Stimulated activated CD8-positive, alpha-beta memory T cell treated with anti-CD3 and anti-CD28 coated beads, Interleukin-7, amount 100 ng/mL, for 48 hours (primary cell): Measurements from ENCODE around the gene PAK2.
A peak's percentile ranks its signal among the peaks of the same experiment; 100 is the strongest.
"Not testable (repeated sequence)": the region's sequence is repeated elsewhere in the genome, so short reads cannot be mapped to it uniquely, and the experiment has no call there.

Experiments
- DNase-seq, 2 donors: peaks; one replicate each; pipeline ENCODE4 v3.0.0-alpha.2; 2020; ENCODE audit warnings: low read depth in 1 of 2; ENCODE audit errors: extremely low read depth in 1 of 2

The PAK2 gene

GRCh38 chr3:196842567-196843434 lies 103.1 kb downstream of the PAK2 start:
- DNase-seq: no peak

DNA sequence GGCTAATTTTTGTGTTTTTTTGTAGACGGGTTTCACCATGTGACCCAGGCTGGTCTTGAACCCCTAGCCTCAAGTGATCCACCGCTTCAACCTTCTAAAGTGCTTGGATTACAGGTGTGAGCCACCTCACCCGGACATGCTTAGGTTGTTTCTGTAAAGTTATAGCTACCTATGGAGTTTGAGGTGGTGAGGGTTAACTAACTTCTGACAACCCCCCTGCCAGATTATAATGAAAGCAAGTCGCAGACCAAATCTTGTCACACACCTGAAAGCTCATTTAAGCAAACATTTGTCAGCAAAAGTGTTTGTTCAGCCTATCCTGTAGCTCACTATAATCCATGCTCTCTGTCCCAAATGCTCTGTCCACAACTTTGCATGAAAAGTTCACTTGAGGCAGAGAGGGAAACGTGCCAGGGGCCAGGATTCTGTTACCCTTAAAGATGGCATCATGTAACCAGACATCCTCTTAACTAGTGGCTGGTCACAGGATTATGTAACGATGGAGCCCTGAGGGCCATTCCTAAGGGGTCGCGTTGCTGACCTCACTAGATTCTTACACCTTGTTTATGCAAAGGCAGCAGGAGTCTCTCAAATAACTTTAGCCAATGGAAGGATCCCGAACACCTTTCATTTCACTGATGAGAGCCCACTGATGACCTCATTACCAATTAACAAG lies 103.9 kb downstream of the PAK2 start:
- DNase-seq: no peak

- not testable (repeated sequence) for DNase-seq
Measured at GRCh38 chr3:196844235-196845219, 104.9 kb downstream of the PAK2 start.

DNA sequence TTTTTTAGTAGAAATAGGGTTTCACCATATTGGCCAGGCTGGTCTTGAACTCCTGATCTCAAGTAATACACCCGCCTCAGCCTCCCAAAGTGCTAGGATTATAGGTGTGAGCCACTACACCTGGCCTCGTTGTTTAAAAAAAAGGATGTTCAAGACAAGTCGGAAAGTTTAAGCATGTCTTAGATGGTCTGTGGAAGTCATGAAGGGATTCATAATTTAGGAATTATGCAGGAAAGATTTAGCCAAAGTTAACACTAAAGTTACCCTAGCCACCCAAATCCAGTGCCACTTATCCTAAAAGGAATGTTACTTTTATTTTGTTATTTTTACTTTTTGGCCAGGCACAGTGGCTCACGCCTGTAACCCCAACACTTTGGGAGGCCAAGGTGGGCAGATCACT lies 108.7 kb downstream of the PAK2 start:
- not testable (repeated sequence) for DNase-seq

GRCh38 chr3:196849180-196849741 lies 109.6 kb downstream of the PAK2 start:
- DNase-seq: no peak

DNA sequence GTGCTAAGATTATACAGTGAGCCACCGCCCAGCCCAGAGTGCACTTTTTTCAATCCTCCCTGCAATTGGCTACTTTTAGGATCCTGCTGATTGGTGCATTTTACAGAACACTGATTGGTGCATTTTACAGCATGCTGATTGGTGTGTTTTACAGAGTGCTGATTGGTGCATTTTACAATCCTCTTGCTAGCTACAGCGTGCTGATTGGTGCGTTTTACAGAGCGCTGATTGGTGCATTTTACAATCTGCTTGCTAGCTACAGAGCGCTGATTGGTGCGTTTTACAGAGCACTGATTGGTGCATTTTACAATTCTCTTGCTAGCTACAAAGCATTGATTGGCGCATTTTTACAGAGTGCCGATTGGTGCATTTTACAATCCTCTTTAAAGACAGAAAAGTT lies 123.3 kb downstream of the PAK2 start:
- not testable (repeated sequence) for DNase-seq

DNA sequence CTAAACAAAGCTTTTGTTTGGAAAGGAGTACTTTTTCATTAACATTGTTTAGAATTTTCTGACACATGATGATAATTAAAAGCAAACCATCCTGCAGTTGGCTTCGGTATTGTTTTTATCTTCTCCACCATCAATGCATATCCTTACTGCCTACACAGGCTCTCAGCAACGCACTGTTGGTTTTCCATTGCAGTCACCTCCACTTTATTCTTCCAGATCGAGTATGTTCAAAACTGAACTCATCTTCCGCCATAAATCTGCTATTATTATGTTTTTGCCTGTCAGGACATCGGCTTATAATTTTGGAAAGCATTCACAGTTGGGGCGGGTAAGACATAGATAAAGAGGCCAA lies 127.5 kb downstream of the PAK2 start:
- DNase-seq: no peak

- peak; percentile 77 to 81 for DNase-seq
Measured at GRCh38 chr3:196867507-196868296, 128.0 kb downstream of the PAK2 start, which contains the start of gene SENP5. Gene SENP5 (plus strand): TSS chr3:196867920. CDS start chr3:196885182, 17,262 bp downstream.

DNA sequence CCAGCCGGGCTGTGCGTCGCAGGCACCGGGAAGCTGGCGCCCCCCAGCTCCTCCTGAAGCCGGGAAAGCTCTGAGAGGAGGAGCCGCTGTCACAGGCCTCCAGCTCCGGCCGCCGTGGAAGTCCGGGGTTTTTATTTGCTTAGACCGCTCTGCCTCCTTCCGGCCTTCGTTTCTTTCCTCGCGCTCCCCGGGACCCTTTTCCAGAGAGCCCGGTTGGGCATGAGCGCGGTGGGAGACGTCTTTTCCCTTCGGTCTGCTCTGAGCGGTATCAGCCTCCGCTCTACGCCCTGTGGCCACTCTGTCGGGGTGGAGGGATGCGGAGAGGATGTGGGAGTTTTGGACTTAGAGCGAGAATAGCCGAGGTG lies 128.6 kb downstream of the PAK2 start:
- no peak for DNase-seq

DNA sequence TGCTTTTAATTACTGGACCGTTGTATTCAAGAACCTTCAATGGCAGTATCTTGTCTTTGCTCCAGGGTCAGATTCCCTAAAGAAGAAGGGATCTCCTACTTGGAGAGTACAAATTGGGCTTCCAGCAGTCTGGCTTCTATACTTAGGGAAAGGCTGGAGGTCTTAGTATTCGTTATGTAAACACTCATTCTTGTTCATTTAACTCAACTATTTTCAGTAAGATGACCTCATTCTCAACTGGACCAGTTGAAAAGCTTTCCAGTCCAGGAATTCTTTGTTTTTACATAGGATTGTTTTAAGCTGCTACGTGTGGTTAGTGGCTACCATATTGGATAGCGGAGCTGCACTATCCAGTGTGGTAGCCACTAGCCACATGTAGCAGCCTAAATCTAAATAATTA lies 132.7 kb downstream of the PAK2 start:
- no peak for DNase-seq

- DNase-seq: not testable (repeated sequence)
Measured at GRCh38 chr3:196874511-196875094, 134.9 kb downstream of the PAK2 start.

- DNase-seq: no peak
Measured at GRCh38 chr3:196875258-196875657, 135.6 kb downstream of the PAK2 start.
